Measurements from ENCODE around the gene RDH14. TPM values are rescaled to one million over a fixed set of nuclear protein-coding genes. Genes with fewer than 3 reads are reported as not detected.

The RDH14 gene
- total and polyA plus RNA-seq, 10 donors: 14.2 to 26.0 (median 19.1) TPM

DNA sequence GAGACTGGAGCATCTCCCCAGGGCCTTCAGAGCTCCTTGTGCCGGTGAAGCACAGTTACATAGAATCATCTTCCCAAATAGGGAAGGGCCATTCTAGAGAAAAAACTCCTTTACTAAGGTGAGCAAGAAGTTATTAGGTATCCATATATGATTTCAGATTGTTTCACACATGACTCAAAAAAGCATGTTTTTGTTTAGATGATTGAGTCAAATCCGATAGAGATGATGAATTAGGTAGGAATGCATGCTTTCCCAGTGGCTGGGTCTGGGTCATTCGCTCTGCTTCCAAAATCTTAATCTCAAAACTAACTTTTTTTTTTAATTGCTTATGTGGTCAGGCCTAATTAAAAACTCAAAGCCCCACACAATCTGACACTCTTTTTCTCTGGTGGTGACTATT, 25.1 kb upstream of the RDH14 start:
- Histone ChIP-seq H3K4me1 (no peaks in the 10 kb centered on the region), H3K4me3 (no peak overlapping the region), H3K27ac (no peak overlapping the region), H3K9me3 (peaks cover 0 to 11% (median 4%) of the 10 kb centered on the region in 8 donors), H3K36me3 (no peaks in the 10 kb centered on the region), H3K27me3 (replicated peaks in 1 of 7) (no peaks in the 10 kb centered on the region)
- no peak for TF ChIP-seq POLR2A (IDR thresholded peaks at IDR 0.05)
- TF ChIP-seq, protein P1, sequence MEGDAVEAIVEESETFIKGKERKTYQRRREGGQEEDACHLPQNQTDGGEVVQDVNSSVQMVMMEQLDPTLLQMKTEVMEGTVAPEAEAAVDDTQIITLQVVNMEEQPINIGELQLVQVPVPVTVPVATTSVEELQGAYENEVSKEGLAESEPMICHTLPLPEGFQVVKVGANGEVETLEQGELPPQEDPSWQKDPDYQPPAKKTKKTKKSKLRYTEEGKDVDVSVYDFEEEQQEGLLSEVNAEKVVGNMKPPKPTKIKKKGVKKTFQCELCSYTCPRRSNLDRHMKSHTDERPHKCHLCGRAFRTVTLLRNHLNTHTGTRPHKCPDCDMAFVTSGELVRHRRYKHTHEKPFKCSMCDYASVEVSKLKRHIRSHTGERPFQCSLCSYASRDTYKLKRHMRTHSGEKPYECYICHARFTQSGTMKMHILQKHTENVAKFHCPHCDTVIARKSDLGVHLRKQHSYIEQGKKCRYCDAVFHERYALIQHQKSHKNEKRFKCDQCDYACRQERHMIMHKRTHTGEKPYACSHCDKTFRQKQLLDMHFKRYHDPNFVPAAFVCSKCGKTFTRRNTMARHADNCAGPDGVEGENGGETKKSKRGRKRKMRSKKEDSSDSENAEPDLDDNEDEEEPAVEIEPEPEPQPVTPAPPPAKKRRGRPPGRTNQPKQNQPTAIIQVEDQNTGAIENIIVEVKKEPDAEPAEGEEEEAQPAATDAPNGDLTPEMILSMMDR (IDR thresholded peaks at IDR 0.05 in 8 of 11, conservative IDR thresholded peaks at IDR 0.05 in 3 of 11): no peak
- TF ChIP-seq POLR2AphosphoS5 (IDR thresholded peaks at IDR 0.05): no peak
- 75 to 93% (median 88%) methylated on average over 3 of the region's 3 CpGs for WGBS, 5 donors
- no peak for DNase-seq
- intact Hi-C loops (cut with DNase I; ENCODE audit: low total_unique reads): no loop called here

DNA sequence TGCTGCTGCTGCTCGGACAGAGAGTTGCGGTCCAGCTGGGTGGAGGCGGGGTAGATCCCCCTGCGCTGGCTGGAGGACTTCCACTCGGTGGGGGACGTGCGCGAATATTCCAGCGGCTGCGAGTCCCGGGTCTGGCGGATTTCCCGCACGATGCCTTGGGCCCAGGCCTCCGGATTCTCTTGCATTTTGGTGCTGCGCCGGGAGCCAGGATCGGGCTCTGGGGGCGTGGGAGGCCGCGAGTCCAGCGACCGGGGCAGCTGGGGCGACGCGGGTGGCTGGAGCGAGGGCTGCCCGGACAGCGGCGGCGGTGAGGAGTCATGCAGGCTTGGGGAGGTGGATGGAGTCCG, 24.1 kb upstream of the RDH14 start:
- no peaks in the 10 kb centered on the region for H3K27me3 ChIP-seq (replicated peaks in 1 of 7)
- TF ChIP-seq, protein P1 (IDR thresholded peaks at IDR 0.05 in 8 of 11, conservative IDR thresholded peaks at IDR 0.05 in 3 of 11): no peak
- no peak for TF ChIP-seq POLR2AphosphoS5 (IDR thresholded peaks at IDR 0.05)
- no peak for TF ChIP-seq POLR2A (IDR thresholded peaks at IDR 0.05)
- DNase-seq: peak; percentile 71

DNA sequence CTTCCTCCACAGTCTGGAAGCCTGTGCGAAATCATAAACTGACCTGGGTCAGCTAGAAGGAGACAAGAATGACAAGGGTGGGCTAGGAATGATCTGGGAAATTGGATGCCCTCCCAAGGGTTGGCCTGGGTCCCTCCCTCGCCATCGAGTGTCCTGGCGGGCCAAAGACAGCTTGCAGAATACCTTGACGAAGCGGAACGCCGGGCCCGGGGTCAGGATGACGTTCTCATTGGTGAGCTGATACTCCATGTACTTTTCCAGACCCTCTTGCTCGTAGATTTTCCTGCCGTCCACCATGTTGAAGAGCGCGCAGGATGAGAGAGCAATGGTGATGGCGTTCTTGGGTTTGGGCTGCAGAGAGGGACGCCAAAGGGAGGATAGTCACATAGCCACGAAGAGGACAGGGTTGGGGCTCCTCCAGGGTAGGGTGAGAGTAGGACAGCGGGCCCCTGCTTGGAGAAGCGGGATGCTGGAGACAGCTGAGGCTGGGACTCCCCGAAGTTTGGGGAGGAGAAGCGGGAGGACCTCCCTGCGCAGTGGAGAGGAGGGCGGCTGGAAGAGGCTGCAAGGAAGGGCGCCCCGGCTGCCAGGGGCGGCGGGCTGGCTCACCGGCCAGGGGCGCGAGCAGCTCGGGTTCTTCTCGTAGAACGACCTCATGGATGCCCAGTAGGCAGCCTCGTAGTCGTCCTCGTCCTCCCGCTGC, 23.6 kb upstream of the RDH14 start:
- no peak overlapping the region for H3K4me3 ChIP-seq
- no peaks in the 10 kb centered on the region for H3K36me3 ChIP-seq
- no peak overlapping the region for H3K27ac ChIP-seq
- peak; percentile 69 for DNase-seq
- H3K27me3 ChIP-seq (replicated peaks in 1 of 7): no peaks in the 10 kb centered on the region
- no peaks in the 10 kb centered on the region for H3K4me1 ChIP-seq
- WGBS, 5 donors: 89 to 93% (median 91%) methylated on average over 35 to 37 of the region's 37 CpGs
- peaks cover 0 to 17% (median 10%) of the 10 kb centered on the region in 8 donors for H3K9me3 ChIP-seq
- TF ChIP-seq POLR2A (IDR thresholded peaks at IDR 0.05): no peak
- TF ChIP-seq POLR2AphosphoS5 (IDR thresholded peaks at IDR 0.05): no peak
- TF ChIP-seq, protein P1 (IDR thresholded peaks at IDR 0.05 in 8 of 11, conservative IDR thresholded peaks at IDR 0.05 in 3 of 11): no peak
- intact Hi-C loops (cut with DNase I; ENCODE audit: low total_unique reads): no loop called here

More for the DNA sequence above, 24.1 kb upstream of the RDH14 start:
- H3K27ac ChIP-seq: no peak overlapping the region
- peaks cover 0 to 12% (median 5%) of the 10 kb centered on the region in 8 donors for H3K9me3 ChIP-seq
- no peaks in the 10 kb centered on the region for H3K4me1 ChIP-seq
- H3K4me3 ChIP-seq: no peak overlapping the region
- intact Hi-C loops (cut with DNase I; ENCODE audit: low total_unique reads): no loop called here
- WGBS, 5 donors: 84 to 94% (median 90%) methylated on average over 31 to 32 of the region's 32 CpGs
- no peaks in the 10 kb centered on the region for H3K36me3 ChIP-seq

GRCh38 chr2:18580606-18581005, 20.2 kb upstream of the RDH14 start:
- Histone ChIP-seq H3K9me3 (peaks cover 0 to 31% (median 17%) of the 10 kb centered on the region in 8 donors), H3K27me3 (replicated peaks in 1 of 7) (no peaks in the 10 kb centered on the region), H3K27ac (no peak overlapping the region), H3K4me1 (no peaks in the 10 kb centered on the region), H3K36me3 (no peaks in the 10 kb centered on the region), H3K4me3 (no peak overlapping the region)
- WGBS, 5 donors: 87 to 97% (median 94%) methylated on average over 3 of the region's 3 CpGs
- no peak for TF ChIP-seq POLR2AphosphoS5 (IDR thresholded peaks at IDR 0.05)
- intact Hi-C loops (cut with DNase I; ENCODE audit: low total_unique reads): no loop called here
- no peak for DNase-seq
